ENCODE data around the gene C16orf96. TPM values are rescaled to one million over a fixed set of nuclear protein-coding genes. Genes with fewer than 3 reads are reported as not detected.

Gene C16orf96
- total RNA-seq, 1 donor from 2014 or later: not detected

DNA sequence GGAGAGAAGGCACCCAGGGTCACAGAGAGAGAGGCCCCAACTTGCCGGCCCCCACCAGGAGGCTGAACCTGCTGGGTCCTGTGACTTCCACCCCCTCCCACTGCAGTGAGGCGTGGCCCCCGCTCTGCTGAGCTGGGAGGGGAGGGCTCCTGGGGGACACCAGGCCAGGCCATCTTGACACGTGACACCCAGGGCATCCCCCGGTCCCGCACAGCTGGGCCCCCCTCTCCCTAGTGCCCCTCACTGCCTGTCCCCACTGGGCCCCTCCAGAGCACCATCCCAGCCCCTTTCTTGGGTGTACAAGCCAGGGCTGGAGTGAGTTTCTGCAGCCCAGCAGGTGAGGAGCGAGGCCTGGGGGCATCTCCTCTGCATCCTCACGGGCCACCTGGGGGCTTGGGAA lies 46.2 kb downstream of the C16orf96 start:
- H3K27me3 ChIP-seq: no peaks in the 10 kb centered on the region
- H3K4me1 ChIP-seq: peaks cover 0 to 3% of the 10 kb centered on the region in 2 donors
- DNase-seq (ENCODE audit: low spot score in 2 of 2): no peak
- TF ChIP-seq, protein P1, sequence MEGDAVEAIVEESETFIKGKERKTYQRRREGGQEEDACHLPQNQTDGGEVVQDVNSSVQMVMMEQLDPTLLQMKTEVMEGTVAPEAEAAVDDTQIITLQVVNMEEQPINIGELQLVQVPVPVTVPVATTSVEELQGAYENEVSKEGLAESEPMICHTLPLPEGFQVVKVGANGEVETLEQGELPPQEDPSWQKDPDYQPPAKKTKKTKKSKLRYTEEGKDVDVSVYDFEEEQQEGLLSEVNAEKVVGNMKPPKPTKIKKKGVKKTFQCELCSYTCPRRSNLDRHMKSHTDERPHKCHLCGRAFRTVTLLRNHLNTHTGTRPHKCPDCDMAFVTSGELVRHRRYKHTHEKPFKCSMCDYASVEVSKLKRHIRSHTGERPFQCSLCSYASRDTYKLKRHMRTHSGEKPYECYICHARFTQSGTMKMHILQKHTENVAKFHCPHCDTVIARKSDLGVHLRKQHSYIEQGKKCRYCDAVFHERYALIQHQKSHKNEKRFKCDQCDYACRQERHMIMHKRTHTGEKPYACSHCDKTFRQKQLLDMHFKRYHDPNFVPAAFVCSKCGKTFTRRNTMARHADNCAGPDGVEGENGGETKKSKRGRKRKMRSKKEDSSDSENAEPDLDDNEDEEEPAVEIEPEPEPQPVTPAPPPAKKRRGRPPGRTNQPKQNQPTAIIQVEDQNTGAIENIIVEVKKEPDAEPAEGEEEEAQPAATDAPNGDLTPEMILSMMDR (IDR thresholded peaks at IDR 0.05): no peak
- H3K9me3 ChIP-seq: no peaks in the 10 kb centered on the region
- H3K4me3 ChIP-seq: no peak overlapping the region
- no peak overlapping the region for H3K27ac ChIP-seq
- no peaks in the 10 kb centered on the region for H3K36me3 ChIP-seq
- intact Hi-C loops (cut with DNase I): no loop called here

DNA sequence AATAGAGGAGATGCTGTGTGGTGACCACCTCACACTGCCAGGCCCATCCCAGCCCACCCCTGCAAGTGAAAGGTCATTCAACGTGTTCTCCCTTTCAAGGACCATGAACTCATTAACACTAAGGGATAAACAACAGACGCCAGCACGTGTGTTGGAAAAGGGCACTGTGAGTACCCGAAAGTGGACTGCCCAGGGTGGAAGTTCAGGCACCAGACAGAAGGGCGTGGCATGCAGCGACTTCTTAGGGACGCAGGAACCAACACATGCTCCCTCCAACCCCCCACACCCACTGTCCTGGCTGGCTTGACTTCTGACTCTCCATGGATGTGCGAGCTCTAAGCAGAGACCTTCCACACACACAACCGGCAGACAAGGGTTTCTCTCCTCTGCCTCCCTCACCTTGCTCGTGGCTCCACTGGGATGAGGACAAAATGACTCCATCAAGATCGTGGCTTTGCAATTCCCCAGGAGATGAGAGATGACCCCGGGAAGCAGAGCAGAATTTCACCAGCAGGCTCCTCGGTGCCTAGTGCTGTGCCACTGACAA lies 47.6 kb downstream of the C16orf96 start:
- DNase-seq (ENCODE audit: low spot score in 2 of 2): no peak
- no peaks in the 10 kb centered on the region for H3K9me3 ChIP-seq
- H3K4me3 ChIP-seq: no peak overlapping the region
- no peak overlapping the region for H3K27ac ChIP-seq
- H3K36me3 ChIP-seq: peaks cover 9 to 14% of the 10 kb centered on the region in 2 donors
- TF ChIP-seq, protein P1 (IDR thresholded peaks at IDR 0.05): no peak
- no peaks in the 10 kb centered on the region for H3K27me3 ChIP-seq
- H3K4me1 ChIP-seq: peaks cover 0 to 3% of the 10 kb centered on the region in 2 donors
- intact Hi-C loops (cut with DNase I): no loop called here

DNA sequence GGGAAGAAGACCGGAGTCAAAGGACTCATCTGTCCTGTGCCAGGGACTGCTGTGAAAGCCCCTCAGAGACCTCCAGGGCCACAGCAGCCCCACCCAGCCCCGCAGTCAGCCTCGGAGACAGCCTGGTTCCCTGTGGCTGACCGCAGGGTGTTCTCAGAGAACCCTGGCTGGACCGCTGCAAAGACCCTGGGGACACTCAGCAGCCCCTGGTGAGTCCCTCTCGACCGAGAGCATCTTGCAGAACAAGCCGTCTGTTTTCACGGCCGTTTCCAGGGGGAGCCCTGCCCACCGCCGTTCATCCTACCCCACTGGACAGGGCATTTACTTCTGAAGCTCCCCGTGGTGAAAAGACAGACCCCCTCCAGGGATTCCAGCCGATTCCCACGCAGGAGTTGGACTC lies 48.3 kb downstream of the C16orf96 start:
- Histone ChIP-seq H3K36me3 (peaks cover 16 to 21% of the 10 kb centered on the region in 2 donors), H3K9me3 (no peaks in the 10 kb centered on the region), H3K27ac (no peak overlapping the region), H3K4me3 (no peak overlapping the region), H3K4me1 (peaks cover 0 to 3% of the 10 kb centered on the region in 2 donors), H3K27me3 (no peaks in the 10 kb centered on the region)
- intact Hi-C loops (cut with DNase I): no loop called here
- TF ChIP-seq, protein P1 (IDR thresholded peaks at IDR 0.05): no peak
- DNase-seq (ENCODE audit: low spot score in 2 of 2): no peak

DNA sequence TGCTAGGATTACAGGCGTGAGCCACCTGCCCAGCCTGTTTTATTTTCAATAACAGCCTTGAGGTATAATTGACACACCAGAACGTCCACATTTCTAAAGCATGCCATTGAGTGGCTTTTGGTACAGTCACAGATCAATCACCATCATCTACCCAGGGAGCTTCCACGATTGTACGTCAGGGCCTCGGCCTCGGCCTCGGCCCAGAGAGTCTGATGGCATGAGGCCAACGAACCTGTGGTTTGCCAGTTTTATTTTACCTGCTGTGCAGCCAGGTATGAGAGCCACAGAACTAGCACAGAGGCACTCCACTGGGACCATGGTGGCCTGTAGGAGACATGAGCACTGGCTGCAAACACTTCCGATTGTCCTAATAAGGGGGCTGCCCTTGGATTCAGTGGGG lies 50.2 kb downstream of the C16orf96 start:
- Histone ChIP-seq H3K4me1 (peaks cover 0 to 3% of the 10 kb centered on the region in 2 donors), H3K36me3 (peaks cover 19 to 28% of the 10 kb centered on the region in 2 donors), H3K9me3 (no peaks in the 10 kb centered on the region), H3K27ac (no peak overlapping the region), H3K4me3 (no peak overlapping the region), H3K27me3 (no peaks in the 10 kb centered on the region)
- DNase-seq (ENCODE audit: low spot score in 2 of 2): no peak
- intact Hi-C loops (cut with DNase I): no loop called here
- TF ChIP-seq, protein P1 (IDR thresholded peaks at IDR 0.05): no peak

DNA sequence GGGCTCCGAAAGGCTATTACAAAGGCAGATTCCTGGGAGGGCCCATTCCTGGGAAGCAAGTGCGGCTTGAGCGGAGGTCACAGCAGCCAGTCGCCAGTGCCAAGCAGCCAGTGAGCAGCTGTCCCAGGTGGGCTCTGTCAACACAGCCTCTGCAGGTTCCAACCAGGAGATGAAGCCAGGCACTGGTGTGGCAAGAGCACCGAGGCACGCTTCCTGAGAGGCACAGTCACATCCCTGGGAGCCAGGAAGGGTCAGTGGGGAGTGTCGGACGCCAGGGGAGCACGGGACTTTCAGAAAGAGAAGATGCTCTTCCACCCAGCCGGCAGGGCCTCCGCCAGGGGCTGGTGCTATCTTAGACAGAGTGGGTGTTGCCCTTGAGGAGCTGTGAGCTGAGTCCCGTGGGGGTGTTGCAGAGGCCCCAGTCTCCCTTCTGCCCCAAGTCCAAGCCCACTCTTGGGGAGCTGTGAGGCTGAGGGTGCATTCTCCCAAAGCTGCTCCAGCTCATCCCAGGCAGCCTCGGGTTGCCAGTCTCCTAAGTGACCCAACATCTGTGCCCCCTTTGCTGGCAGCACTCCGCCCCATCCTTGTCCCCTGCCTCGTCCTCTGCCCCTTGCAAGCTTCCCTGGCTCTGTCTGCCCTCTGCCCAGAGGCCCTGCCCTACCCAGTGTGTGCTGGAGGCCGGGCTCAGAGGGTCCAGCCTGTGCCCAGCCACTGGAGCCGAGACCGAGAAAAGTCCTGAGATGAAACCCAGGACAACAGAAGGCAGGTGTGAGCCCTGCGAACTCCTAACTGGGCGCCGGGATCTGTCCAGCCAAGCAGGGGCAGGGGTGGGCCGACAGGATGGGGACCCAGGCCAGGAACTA lies 51.9 kb downstream of the C16orf96 start:
- peaks cover 19 to 28% of the 10 kb centered on the region in 2 donors for H3K36me3 ChIP-seq
- no peaks in the 10 kb centered on the region for H3K9me3 ChIP-seq
- intact Hi-C loops (cut with DNase I): no loop called here
- no peak overlapping the region for H3K4me3 ChIP-seq
- peaks cover 9 to 10% of the 10 kb centered on the region in 2 donors for H3K4me1 ChIP-seq
- TF ChIP-seq, protein P1 (IDR thresholded peaks at IDR 0.05): no peak
- H3K27ac ChIP-seq: no peak overlapping the region
- DNase-seq (ENCODE audit: low spot score in 2 of 2): no peak
- H3K27me3 ChIP-seq: no peaks in the 10 kb centered on the region
